ENCODE results near the gene TMEM25. TPM values are rescaled to one million over a fixed set of nuclear protein-coding genes. Genes with fewer than 3 reads are reported as not detected.

TMEM25 gene
- total RNA-seq, 2 donors from 2014 or later: 3.8 to 9.2 TPM

DNA sequence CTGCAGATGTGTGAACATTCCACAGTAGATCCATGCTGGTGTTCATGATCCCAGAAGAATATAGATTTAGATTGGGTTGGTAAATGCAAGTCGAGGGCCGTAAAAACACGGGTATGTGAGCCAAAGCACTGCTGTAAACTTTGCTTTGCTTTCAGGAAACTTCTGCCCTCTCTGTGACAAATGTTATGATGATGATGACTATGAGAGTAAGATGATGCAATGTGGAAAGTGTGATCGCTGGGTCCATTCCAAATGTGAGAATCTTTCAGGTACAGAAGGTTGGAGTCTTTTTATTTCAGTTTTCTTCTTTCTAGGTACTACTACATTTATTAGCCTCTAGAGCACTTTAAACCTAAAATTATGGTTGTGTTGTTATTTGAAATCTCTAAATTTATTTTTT lies 40.0 kb upstream of the TMEM25 start:
- peaks cover 22% of the 10 kb centered on the region for H3K36me3 ChIP-seq
- no peaks in the 10 kb centered on the region for H3K4me1 ChIP-seq
- no peak overlapping the region for H3K4me3 ChIP-seq
- TF ChIP-seq, protein P1, sequence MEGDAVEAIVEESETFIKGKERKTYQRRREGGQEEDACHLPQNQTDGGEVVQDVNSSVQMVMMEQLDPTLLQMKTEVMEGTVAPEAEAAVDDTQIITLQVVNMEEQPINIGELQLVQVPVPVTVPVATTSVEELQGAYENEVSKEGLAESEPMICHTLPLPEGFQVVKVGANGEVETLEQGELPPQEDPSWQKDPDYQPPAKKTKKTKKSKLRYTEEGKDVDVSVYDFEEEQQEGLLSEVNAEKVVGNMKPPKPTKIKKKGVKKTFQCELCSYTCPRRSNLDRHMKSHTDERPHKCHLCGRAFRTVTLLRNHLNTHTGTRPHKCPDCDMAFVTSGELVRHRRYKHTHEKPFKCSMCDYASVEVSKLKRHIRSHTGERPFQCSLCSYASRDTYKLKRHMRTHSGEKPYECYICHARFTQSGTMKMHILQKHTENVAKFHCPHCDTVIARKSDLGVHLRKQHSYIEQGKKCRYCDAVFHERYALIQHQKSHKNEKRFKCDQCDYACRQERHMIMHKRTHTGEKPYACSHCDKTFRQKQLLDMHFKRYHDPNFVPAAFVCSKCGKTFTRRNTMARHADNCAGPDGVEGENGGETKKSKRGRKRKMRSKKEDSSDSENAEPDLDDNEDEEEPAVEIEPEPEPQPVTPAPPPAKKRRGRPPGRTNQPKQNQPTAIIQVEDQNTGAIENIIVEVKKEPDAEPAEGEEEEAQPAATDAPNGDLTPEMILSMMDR (IDR thresholded peaks at IDR 0.05): no peak
- H3K9ac ChIP-seq (ENCODE audit: low read depth in 2 of 2, low read length in 2 of 2): no peak overlapping the region
- DNase-seq: no peak
- H3K27ac ChIP-seq: no peak overlapping the region
- no peaks in the 10 kb centered on the region for H3K9me3 ChIP-seq
- intact Hi-C loops (cut with DNase I): no loop called here
- no peaks in the 10 kb centered on the region for H3K27me3 ChIP-seq

DNA sequence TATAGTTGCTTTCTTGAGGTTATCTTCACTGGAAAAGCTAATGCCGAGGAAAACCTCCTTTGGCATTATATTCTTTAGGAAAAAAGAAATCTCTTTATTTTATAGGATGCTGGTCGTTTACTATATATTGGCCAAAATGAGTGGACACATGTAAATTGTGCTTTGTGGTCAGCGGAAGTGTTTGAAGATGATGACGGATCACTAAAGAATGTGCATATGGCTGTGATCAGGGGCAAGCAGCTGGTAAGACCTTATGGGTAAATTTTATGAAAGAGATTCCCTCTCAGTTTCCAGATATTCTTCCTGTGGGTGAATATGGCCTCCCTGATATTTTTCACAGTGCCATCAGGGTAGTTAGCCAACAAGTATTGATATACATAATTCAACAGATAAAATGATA lies 33.2 kb upstream of the TMEM25 start:
- no peak overlapping the region for H3K9ac ChIP-seq (ENCODE audit: low read depth in 2 of 2, low read length in 2 of 2)
- intact Hi-C loops (cut with DNase I): no loop called here
- H3K4me1 ChIP-seq: no peaks in the 10 kb centered on the region
- no peak overlapping the region for H3K4me3 ChIP-seq
- no peaks in the 10 kb centered on the region for H3K9me3 ChIP-seq
- no peaks in the 10 kb centered on the region for H3K27me3 ChIP-seq
- H3K36me3 ChIP-seq: peaks cover 36% of the 10 kb centered on the region
- H3K27ac ChIP-seq: no peak overlapping the region
- TF ChIP-seq, protein P1 (IDR thresholded peaks at IDR 0.05): no peak
- no peak for DNase-seq

DNA sequence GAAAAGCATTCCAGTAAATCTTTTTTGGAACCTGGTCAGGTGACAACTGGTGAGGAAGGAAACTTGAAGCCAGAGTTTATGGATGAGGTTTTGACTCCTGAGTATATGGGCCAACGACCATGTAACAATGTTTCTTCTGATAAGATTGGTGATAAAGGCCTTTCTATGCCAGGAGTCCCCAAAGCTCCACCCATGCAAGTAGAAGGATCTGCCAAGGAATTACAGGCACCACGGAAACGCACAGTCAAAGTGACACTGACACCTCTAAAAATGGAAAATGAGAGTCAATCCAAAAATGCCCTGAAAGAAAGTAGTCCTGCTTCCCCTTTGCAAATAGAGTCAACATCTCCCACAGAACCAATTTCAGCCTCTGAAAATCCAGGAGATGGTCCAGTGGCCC lies 27.8 kb upstream of the TMEM25 start:
- H3K36me3 ChIP-seq: peaks cover 18% of the 10 kb centered on the region
- intact Hi-C loops (cut with DNase I): no loop called here
- H3K27ac ChIP-seq: no peak overlapping the region
- no peaks in the 10 kb centered on the region for H3K27me3 ChIP-seq
- H3K9ac ChIP-seq (ENCODE audit: low read depth in 2 of 2, low read length in 2 of 2): no peak overlapping the region
- TF ChIP-seq, protein P1 (IDR thresholded peaks at IDR 0.05): no peak
- no peak for DNase-seq
- H3K4me1 ChIP-seq: no peaks in the 10 kb centered on the region
- no peaks in the 10 kb centered on the region for H3K9me3 ChIP-seq
- H3K4me3 ChIP-seq: no peak overlapping the region

DNA sequence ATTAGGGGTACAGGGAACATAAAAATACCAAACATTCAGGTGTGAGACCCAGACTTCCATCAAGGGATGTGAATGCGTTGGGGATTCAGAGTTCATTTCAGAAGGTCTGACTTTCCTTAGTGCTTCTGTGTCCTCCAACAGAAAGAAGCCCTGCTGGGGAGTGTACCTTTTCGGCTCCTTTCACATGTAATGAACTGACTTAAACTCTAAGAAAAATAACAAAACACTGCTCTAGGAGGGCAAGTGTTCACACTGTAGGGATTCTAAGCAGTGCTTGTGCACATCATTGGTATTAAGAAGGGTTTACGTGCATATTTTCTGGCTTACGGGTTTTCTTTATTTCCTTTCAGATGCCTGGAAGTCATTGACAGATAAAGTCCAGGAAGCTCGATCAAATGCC lies 19.4 kb upstream of the TMEM25 start:
- H3K4me1 ChIP-seq: no peaks in the 10 kb centered on the region
- H3K36me3 ChIP-seq: peaks cover 24% of the 10 kb centered on the region
- no peaks in the 10 kb centered on the region for H3K27me3 ChIP-seq
- no peak for DNase-seq
- TF ChIP-seq, protein P1 (IDR thresholded peaks at IDR 0.05): no peak
- intact Hi-C loops (cut with DNase I): no loop called here
- no peak overlapping the region for H3K27ac ChIP-seq
- no peaks in the 10 kb centered on the region for H3K9me3 ChIP-seq
- no peak overlapping the region for H3K9ac ChIP-seq (ENCODE audit: low read depth in 2 of 2, low read length in 2 of 2)
- H3K4me3 ChIP-seq: no peak overlapping the region

DNA sequence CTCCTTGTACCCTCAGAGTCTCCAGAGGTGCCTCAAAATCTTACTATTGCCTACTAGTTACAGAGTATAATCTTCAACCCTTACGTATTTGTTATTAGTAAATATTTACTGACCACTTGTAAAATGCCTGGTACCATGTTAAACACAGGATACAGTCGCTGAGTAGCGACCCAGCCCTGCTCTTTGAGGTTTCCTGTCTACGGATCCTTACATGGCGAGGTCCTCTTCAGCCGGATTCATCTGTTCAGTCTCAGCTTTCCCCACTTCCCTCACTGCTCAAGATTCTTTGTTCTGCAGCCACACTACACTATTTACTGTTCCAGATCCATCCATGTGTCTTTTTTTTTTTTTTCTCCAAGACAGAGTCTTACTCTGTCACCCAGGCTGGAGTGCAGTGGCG lies 16.9 kb upstream of the TMEM25 start:
- TF ChIP-seq, protein P1 (IDR thresholded peaks at IDR 0.05): no peak
- DNase-seq: no peak
- H3K36me3 ChIP-seq: peaks cover 24% of the 10 kb centered on the region

DNA sequence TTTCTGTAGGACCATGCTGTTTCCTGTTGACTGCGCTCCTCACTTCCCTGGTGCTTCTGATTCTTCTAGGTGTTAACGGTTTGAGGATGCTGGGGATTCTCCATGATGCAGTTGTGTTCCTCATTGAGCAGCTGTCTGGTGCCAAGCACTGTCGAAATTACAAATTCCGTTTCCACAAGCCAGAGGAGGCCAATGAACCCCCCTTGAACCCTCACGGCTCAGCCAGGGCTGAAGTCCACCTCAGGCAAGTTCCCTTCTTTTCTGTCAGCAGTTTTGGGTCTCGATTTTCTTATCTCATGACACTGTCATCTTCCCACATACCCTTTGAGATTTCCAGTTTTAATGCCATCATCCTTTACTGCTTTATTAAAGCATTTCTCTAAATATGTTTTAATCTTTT lies 11.4 kb upstream of the TMEM25 start:
- Histone ChIP-seq H3K9ac (ENCODE audit: low read depth in 2 of 2, low read length in 2 of 2) (no peak overlapping the region), H3K4me1 (no peaks in the 10 kb centered on the region), H3K27ac (no peak overlapping the region), H3K27me3 (no peaks in the 10 kb centered on the region), H3K36me3 (peaks cover 17% of the 10 kb centered on the region), H3K4me3 (no peak overlapping the region), H3K9me3 (no peaks in the 10 kb centered on the region)
- intact Hi-C loops (cut with DNase I): no loop called here
- DNase-seq: no peak
- TF ChIP-seq, protein P1 (IDR thresholded peaks at IDR 0.05): no peak

More for the DNA sequence above, 16.9 kb upstream of the TMEM25 start:
- H3K9ac ChIP-seq (ENCODE audit: low read depth in 2 of 2, low read length in 2 of 2): no peak overlapping the region
- intact Hi-C loops (cut with DNase I): no loop called here
- H3K4me3 ChIP-seq: no peak overlapping the region
- no peaks in the 10 kb centered on the region for H3K27me3 ChIP-seq
- H3K27ac ChIP-seq: no peak overlapping the region
- H3K9me3 ChIP-seq: no peaks in the 10 kb centered on the region
- H3K4me1 ChIP-seq: no peaks in the 10 kb centered on the region
